NCI-H748 (cell line): Measurements from ENCODE around the gene LENEP.
A peak's percentile ranks its signal among the peaks of the same experiment; 100 is the strongest.
"Not testable (repeated sequence)": the region's sequence is repeated elsewhere in the genome, so short reads cannot be mapped to it uniquely, and the experiment has no call there.

ENCODE experiments used
- DNase-seq: peaks from one replicate; lab custom pipeline; 2025; ENCODE audit not compliant: unreplicated experiment; lab: John Stamatoyannopoulos, UW

The LENEP gene

GRCh38 chr1:154974808-154975408 lies 18.5 kb upstream of the LENEP start:
- DNase-seq: peak; percentile 96

GRCh38 chr1:154975409-154976059 lies 17.9 kb upstream of the LENEP start:
- peak; percentile 60 for DNase-seq

- DNase-seq: not testable (repeated sequence)
Observed at GRCh38 chr1:154977762-154978161, 15.6 kb upstream of the LENEP start.

GRCh38 chr1:154978360-154978759 lies 15.0 kb upstream of the LENEP start:
- DNase-seq: no peak

GRCh38 chr1:154982341-154982740 lies 11.0 kb upstream of the LENEP start:
- DNase-seq: peak; percentile 27

GRCh38 chr1:154982897-154983648 lies 10.3 kb upstream of the LENEP start, which contains the start of gene FLAD1:
FLAD1 (plus strand) TSS chr1:154983344; CDS start chr1:154983695, 351 bp downstream.
- DNase-seq: peak; percentile 100

- peak; percentile 35 for DNase-seq
Observed at GRCh38 chr1:154983776-154984466, 9.5 kb upstream of the LENEP start.

- not testable (repeated sequence) for DNase-seq
Observed at GRCh38 chr1:154986736-154987135, 6.7 kb upstream of the LENEP start.

- no peak for DNase-seq
Observed at GRCh38 chr1:154987326-154987725, 6.1 kb upstream of the LENEP start.

- DNase-seq: no peak
Observed at GRCh38 chr1:154988058-154988954, 5.1 kb upstream of the LENEP start.

- DNase-seq: no peak
Observed at GRCh38 chr1:154989195-154989860, 4.1 kb upstream of the LENEP start.

GRCh38 chr1:154990276-154990675 lies 3.1 kb upstream of the LENEP start:
- DNase-seq: no peak

GRCh38 chr1:154992721-154993571 lies 440 bp upstream of the LENEP start:
- peak; percentile 9 for DNase-seq

GRCh38 chr1:154994269-154994587 lies 842 bp downstream of the LENEP start:
- DNase-seq: no peak

GRCh38 chr1:154994591-154994990 lies 1.2 kb downstream of the LENEP start:
- no peak for DNase-seq

GRCh38 chr1:154995301-154995983 lies 2.1 kb downstream of the LENEP start:
- DNase-seq: peak; percentile 19

- DNase-seq: no peak
Observed at GRCh38 chr1:154996966-154997701, 3.7 kb downstream of the LENEP start.
